ENCODE results near the gene RAB29. TPM values are rescaled to one million over a fixed set of nuclear protein-coding genes. Genes with fewer than 3 reads are reported as not detected.

RAB29 gene
- total RNA-seq, 1 donor: 37.6 TPM

DNA sequence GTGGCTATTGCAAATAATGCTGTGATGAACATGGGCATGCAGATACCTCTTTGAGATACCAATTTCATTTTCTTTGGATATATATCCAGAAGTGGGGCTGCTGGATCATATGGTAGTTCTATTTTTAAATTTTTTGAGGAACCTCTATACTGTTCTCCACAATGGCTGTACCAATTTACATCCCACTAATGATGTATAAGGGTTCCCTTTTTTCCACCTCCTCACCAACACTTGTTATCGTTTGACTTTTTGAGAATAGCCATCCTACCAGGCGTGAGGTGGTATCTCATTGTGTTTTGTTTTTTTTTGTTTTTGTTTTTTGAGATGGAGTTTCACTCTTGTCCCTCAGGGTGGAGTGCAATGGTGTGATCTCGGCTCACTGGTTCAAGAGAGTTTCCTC, 18.7 kb downstream of the RAB29 start:
- H3K9me3 ChIP-seq (ENCODE audit: low read depth, low read length): no peaks in the 10 kb centered on the region
- no peak for DNase-seq (ENCODE audit: insufficient read length, low spot score, missing footprints)
- H3K27me3 ChIP-seq (ENCODE audit: insufficient read depth, low read length): peaks cover 2% of the 10 kb centered on the region

DNA sequence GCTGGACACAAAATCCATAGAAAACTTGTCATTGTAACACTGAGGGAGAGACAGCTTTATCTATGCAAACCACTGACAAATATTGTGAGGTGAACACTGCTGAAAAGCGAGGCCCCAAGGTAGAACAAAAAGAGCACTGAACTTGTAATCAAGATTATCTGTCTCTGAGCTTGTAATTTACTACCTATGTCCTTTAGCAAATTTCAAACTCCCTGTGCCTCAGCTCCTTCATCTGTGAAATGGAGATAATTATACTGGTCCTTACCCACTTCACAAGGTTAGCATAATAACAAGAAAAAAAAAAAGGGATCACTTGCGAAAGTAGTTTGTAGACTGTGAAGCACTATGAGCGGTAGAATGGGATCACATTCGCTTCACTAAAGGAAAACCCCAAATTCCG, 20.4 kb downstream of the RAB29 start:
- H3K79me2 ChIP-seq (ENCODE audit: insufficient read depth, low read length): no peaks in the 10 kb centered on the region
- H3K9me3 ChIP-seq (ENCODE audit: low read depth, low read length): no peaks in the 10 kb centered on the region
- no peak overlapping the region for H2AFZ ChIP-seq (ENCODE audit: low read length)
- H4K20me1 ChIP-seq (ENCODE audit: insufficient read depth, low read length): no peaks in the 10 kb centered on the region
- H3K4me2 ChIP-seq (ENCODE audit: insufficient read depth, low read length): no peak overlapping the region
- TF ChIP-seq, protein P1, sequence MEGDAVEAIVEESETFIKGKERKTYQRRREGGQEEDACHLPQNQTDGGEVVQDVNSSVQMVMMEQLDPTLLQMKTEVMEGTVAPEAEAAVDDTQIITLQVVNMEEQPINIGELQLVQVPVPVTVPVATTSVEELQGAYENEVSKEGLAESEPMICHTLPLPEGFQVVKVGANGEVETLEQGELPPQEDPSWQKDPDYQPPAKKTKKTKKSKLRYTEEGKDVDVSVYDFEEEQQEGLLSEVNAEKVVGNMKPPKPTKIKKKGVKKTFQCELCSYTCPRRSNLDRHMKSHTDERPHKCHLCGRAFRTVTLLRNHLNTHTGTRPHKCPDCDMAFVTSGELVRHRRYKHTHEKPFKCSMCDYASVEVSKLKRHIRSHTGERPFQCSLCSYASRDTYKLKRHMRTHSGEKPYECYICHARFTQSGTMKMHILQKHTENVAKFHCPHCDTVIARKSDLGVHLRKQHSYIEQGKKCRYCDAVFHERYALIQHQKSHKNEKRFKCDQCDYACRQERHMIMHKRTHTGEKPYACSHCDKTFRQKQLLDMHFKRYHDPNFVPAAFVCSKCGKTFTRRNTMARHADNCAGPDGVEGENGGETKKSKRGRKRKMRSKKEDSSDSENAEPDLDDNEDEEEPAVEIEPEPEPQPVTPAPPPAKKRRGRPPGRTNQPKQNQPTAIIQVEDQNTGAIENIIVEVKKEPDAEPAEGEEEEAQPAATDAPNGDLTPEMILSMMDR (IDR thresholded peaks at IDR 0.05; ENCODE audit: extremely low read depth, low read depth, low read length): no peak
- no peak overlapping the region for H3K27ac ChIP-seq (ENCODE audit: low read depth, low read length)
- DNase-seq (ENCODE audit: insufficient read length, low spot score, missing footprints): no peak
- H3K36me3 ChIP-seq (ENCODE audit: insufficient read depth, low read length): no peaks in the 10 kb centered on the region
- no peak overlapping the region for H3K4me3 ChIP-seq (ENCODE audit: insufficient read depth, low read length)
- H3K27me3 ChIP-seq (ENCODE audit: insufficient read depth, low read length): peaks cover 2% of the 10 kb centered on the region
- H3K4me1 ChIP-seq (ENCODE audit: insufficient read depth, low read length): peaks cover 5% of the 10 kb centered on the region

More for the DNA sequence above, 18.7 kb downstream of the RAB29 start:
- TF ChIP-seq, protein P1 (IDR thresholded peaks at IDR 0.05; ENCODE audit: extremely low read depth, low read depth, low read length): no peak
- no peaks in the 10 kb centered on the region for H3K79me2 ChIP-seq (ENCODE audit: insufficient read depth, low read length)
- H3K4me2 ChIP-seq (ENCODE audit: insufficient read depth, low read length): no peak overlapping the region
- no peaks in the 10 kb centered on the region for H4K20me1 ChIP-seq (ENCODE audit: insufficient read depth, low read length)
- H3K4me3 ChIP-seq (ENCODE audit: insufficient read depth, low read length): no peak overlapping the region
- no peaks in the 10 kb centered on the region for H3K4me1 ChIP-seq (ENCODE audit: insufficient read depth, low read length)
- no peak overlapping the region for H3K27ac ChIP-seq (ENCODE audit: low read depth, low read length)
- no peak overlapping the region for H2AFZ ChIP-seq (ENCODE audit: low read length)
- H3K36me3 ChIP-seq (ENCODE audit: insufficient read depth, low read length): no peaks in the 10 kb centered on the region

DNA sequence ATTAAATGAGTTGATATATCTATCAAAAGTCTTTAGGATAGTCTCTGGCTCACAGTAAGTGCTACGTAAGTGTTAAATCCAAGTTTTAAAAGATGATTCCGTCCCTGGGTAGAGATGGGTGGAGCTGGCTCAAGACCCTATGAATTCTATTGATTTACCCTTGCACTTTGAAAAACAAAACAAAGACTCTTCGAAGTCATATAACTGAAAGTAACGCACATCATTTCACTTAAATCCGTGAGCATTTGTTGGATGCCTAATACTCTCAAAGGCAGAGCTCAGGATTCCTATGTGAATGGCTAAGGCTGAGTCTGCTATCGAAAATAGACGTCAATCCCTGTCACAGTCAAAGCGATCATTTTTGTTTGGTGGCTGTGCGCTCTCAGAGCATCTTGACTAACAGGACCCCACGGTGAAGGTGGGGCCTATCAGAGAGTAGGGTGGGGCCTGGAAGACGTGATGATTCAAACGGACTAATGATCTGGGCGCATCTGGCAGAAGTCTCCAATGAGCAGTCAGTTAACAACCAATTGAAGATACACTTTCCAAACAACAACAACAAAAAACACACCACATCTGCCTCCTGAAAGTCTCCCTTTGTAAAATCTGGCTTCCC, 24.1 kb downstream of the RAB29 start:
- Histone ChIP-seq H3K36me3 (ENCODE audit: insufficient read depth, low read length) (no peaks in the 10 kb centered on the region), H3K27ac (ENCODE audit: low read depth, low read length) (no peak overlapping the region), H3K27me3 (ENCODE audit: insufficient read depth, low read length) (peaks cover 2% of the 10 kb centered on the region), H3K79me2 (ENCODE audit: insufficient read depth, low read length) (peaks cover 36% of the 10 kb centered on the region), H3K4me1 (ENCODE audit: insufficient read depth, low read length) (peaks cover 26% of the 10 kb centered on the region), H3K4me3 (ENCODE audit: insufficient read depth, low read length) (no peak overlapping the region), H2AFZ (ENCODE audit: low read length) (peak overlapping the region; percentile 97), H3K4me2 (ENCODE audit: insufficient read depth, low read length) (peak overlapping the region; percentile 98), H4K20me1 (ENCODE audit: insufficient read depth, low read length) (peaks cover 28% of the 10 kb centered on the region), H3K9me3 (ENCODE audit: low read depth, low read length) (no peaks in the 10 kb centered on the region)
- DNase-seq (ENCODE audit: insufficient read length, low spot score, missing footprints): no peak
- TF ChIP-seq, protein P1 (IDR thresholded peaks at IDR 0.05; ENCODE audit: extremely low read depth, low read depth, low read length): no peak

DNA sequence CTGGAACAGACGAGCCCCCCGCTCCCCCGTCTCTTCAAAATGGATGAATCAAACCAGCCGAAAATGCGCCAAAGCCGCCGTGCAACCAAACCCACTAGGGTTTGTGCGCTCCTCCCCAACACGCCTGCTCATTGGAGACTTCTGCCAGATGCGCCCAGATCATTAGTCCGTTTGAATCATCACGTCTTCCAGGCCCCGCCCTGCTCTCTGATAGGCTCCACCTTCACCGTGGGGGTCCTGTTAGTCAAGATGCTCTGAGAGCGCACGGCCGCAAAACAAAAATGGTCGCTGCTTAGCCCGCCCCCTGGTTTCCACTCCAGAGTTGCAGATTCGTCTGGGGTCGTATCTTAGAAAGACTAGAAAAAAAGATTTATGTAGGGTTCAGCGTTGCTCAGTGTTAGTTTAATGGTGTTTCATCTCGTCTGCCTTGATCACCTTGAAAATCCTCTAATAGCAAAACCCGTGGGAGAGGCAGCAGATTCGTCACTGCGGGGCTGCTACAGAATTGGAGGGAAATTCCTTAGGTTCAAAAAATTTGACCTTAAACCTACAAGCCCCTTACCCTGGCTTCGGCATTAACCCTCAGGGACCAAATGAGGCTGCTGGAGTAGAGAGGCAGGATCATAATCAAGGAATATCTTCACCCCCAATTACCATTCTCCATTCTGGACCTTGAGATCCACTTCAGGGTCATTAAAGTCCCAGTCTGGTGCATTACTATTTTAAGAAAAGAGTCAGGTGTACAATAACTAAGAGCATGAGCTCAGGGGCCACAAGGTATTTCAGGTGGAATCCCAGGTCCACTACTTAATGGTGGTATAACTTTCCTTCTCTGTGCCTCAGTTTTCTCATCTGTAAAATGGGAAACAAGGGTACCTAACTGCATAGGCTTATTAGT, 24.9 kb downstream of the RAB29 start, which contains the start of gene NUCKS1:
Gene NUCKS1, minus strand, starts transcription at position 45 of the 898 bp plus-strand sequence. CDS start 209 bp downstream, outside the sequence.
- peak within 1 kb of the TSS; percentile 98 for H3K4me2 ChIP-seq (ENCODE audit: insufficient read depth, low read length)
- no peaks in the 10 kb centered on the region for H3K9me3 ChIP-seq (ENCODE audit: low read depth, low read length)
- peak within 1 kb of the TSS; percentile 96 for H3K27ac ChIP-seq (ENCODE audit: low read depth, low read length)
- no peaks in the 10 kb centered on the region for H3K36me3 ChIP-seq (ENCODE audit: insufficient read depth, low read length)
- peaks cover 26% of the 10 kb centered on the region for H3K4me1 ChIP-seq (ENCODE audit: insufficient read depth, low read length)
- TF ChIP-seq, protein P1 (IDR thresholded peaks at IDR 0.05; ENCODE audit: extremely low read depth, low read depth, low read length): no peak
- H4K20me1 ChIP-seq (ENCODE audit: insufficient read depth, low read length): peaks cover 34% of the 10 kb centered on the region
- DNase-seq (ENCODE audit: insufficient read length, low spot score, missing footprints): peak; percentile 97
- H3K4me3 ChIP-seq (ENCODE audit: insufficient read depth, low read length): peak within 1 kb of the TSS; percentile 87
- H3K27me3 ChIP-seq (ENCODE audit: insufficient read depth, low read length): peaks cover 2% of the 10 kb centered on the region
- H3K79me2 ChIP-seq (ENCODE audit: insufficient read depth, low read length): peaks cover 43% of the 10 kb centered on the region
- H2AFZ ChIP-seq (ENCODE audit: low read length): peak within 1 kb of the TSS; percentile 97

Data from osteoblast (primary cell).